Measurements from ENCODE around the gene ARL6IP5. TPM values are rescaled to one million over a fixed set of nuclear protein-coding genes. Genes with fewer than 3 reads are reported as not detected.

Gene ARL6IP5
- total and polyA plus RNA-seq, 4 donors: 25.1 to 46.0 (median 33.8) TPM

DNA sequence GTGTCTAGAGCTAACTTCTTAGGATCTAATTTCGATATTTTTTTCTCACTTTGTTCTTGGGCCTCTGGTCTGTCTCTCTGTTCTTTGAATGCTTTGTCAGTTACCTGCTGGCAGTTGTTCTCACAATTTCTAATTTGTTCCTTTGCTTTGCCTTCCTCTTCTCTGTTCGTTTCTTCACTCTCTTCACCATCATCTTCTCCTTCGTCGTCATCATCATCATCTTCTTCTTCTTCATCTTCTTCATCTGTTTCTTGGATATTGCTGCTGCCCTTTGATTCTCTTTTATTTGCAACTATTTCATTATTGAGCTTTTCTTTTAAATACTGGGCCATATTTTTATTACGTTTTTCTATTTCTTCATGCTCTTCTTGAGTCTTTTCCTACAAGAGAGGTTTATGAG, 34.9 kb downstream of the ARL6IP5 start:
- H3K9ac ChIP-seq (ENCODE audit: low read depth in 1 of 2, low read length in 2 of 2): no peak overlapping the region
- no peak overlapping the region for H3K27ac ChIP-seq (ENCODE audit: low read depth in 1 of 2, low read length in 2 of 2)
- no peaks in the 10 kb centered on the region for H3K4me1 ChIP-seq (ENCODE audit: control insufficient read depth in 4 of 4, insufficient read depth in 4 of 4, low read length in 3 of 4)
- WGBS: 89% methylated on average over 5 of the region's 5 CpGs
- no peaks in the 10 kb centered on the region for H3K27me3 ChIP-seq (ENCODE audit: control insufficient read depth in 4 of 4, insufficient read depth in 4 of 4, low read length in 3 of 4)
- no peak overlapping the region for H3K4me3 ChIP-seq (ENCODE audit: low read depth in 1 of 3, low read length in 3 of 3)
- H3K36me3 ChIP-seq (ENCODE audit: control insufficient read depth in 4 of 4, insufficient read depth in 3 of 4, low read depth in 1 of 4, low read length in 3 of 4): no peaks in the 10 kb centered on the region
- no peaks in the 10 kb centered on the region for H3K9me3 ChIP-seq (ENCODE audit: control insufficient read depth in 4 of 4, low read length in 3 of 4)
- TF ChIP-seq RAD21 (IDR thresholded peaks at IDR 0.05) (no peak), FOXA1 (IDR thresholded peaks at IDR 0.05) (no peak), NR2F2 (IDR thresholded peaks at IDR 0.05) (no peak), FOXA2 (IDR thresholded peaks at IDR 0.05) (no peak)
- TF ChIP-seq, protein P1, sequence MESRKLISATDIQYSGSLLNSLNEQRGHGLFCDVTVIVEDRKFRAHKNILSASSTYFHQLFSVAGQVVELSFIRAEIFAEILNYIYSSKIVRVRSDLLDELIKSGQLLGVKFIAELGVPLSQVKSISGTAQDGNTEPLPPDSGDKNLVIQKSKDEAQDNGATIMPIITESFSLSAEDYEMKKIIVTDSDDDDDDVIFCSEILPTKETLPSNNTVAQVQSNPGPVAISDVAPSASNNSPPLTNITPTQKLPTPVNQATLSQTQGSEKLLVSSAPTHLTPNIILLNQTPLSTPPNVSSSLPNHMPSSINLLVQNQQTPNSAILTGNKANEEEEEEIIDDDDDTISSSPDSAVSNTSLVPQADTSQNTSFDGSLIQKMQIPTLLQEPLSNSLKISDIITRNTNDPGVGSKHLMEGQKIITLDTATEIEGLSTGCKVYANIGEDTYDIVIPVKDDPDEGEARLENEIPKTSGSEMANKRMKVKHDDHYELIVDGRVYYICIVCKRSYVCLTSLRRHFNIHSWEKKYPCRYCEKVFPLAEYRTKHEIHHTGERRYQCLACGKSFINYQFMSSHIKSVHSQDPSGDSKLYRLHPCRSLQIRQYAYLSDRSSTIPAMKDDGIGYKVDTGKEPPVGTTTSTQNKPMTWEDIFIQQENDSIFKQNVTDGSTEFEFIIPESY (IDR thresholded peaks at IDR 0.05): no peak
- DNase-seq (ENCODE audit: low spot score): no peak

DNA sequence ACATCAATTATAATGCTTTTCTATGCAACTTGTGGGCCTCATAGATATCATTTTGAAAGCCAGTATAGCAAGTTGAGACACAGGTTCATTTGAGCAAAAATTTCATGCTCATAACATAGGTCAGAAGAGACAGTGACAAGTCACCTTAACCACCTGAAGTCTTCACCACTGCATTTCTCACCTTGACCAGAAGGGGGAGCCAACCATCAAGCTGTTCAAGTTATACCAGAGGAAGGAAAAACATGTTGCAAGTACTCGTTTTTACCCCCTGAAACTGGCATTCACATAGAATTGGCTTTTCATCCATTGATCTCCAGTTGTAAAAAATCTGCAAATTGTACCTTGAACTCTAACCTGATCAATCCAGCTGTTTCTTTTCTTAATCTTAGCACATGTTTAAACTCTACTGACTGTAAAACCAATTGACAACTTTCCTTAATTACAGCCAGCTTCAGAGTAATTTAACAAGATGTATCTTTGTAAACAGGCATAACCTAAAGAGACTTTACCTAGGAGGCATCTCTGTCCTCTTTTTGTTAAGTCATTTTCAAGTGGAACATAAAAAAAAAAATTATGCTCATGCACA, 36.2 kb downstream of the ARL6IP5 start:
- peak; percentile 77 for DNase-seq (ENCODE audit: low spot score)
- Histone ChIP-seq H3K9ac (ENCODE audit: low read depth in 1 of 2, low read length in 2 of 2) (no peak overlapping the region), H3K9me3 (ENCODE audit: control insufficient read depth in 4 of 4, low read length in 3 of 4) (no peaks in the 10 kb centered on the region), H3K4me3 (ENCODE audit: low read depth in 1 of 3, low read length in 3 of 3) (no peak overlapping the region), H3K4me1 (ENCODE audit: control insufficient read depth in 4 of 4, insufficient read depth in 4 of 4, low read length in 3 of 4) (no peaks in the 10 kb centered on the region), H3K27me3 (ENCODE audit: control insufficient read depth in 4 of 4, insufficient read depth in 4 of 4, low read length in 3 of 4) (no peaks in the 10 kb centered on the region), H3K27ac (ENCODE audit: low read depth in 1 of 2, low read length in 2 of 2) (no peak overlapping the region), H3K36me3 (ENCODE audit: control insufficient read depth in 4 of 4, insufficient read depth in 3 of 4, low read depth in 1 of 4, low read length in 3 of 4) (no peaks in the 10 kb centered on the region)
- TF ChIP-seq RAD21 (IDR thresholded peaks at IDR 0.05) (peak; percentile 88 to 93), FOXA1 (IDR thresholded peaks at IDR 0.05) (no peak)
- TF ChIP-seq, protein P2, sequence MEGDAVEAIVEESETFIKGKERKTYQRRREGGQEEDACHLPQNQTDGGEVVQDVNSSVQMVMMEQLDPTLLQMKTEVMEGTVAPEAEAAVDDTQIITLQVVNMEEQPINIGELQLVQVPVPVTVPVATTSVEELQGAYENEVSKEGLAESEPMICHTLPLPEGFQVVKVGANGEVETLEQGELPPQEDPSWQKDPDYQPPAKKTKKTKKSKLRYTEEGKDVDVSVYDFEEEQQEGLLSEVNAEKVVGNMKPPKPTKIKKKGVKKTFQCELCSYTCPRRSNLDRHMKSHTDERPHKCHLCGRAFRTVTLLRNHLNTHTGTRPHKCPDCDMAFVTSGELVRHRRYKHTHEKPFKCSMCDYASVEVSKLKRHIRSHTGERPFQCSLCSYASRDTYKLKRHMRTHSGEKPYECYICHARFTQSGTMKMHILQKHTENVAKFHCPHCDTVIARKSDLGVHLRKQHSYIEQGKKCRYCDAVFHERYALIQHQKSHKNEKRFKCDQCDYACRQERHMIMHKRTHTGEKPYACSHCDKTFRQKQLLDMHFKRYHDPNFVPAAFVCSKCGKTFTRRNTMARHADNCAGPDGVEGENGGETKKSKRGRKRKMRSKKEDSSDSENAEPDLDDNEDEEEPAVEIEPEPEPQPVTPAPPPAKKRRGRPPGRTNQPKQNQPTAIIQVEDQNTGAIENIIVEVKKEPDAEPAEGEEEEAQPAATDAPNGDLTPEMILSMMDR (IDR thresholded peaks at IDR 0.05; ENCODE audit: low read depth, low read length, missing input control): peak; percentile 91
- 1% methylated on average over 1 of the region's 1 CpG for WGBS

DNA sequence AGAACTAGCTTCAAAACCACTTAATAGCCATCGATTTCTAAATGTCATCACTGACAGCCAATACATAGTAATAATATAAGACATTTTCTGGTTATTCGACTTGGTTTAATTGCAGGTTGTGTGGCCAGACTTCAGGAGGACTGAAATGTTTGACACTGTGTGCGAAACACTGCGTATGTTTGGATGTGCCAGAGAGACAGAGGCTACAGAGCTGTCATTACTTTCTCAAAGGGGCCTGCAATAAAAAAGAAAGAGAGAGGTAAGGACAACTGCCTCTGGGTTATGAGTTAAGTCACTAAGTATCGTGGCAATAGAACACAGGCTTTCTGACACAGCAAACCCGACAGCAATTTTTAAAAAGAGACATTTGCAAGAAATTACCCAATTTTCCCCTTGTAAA, 36.8 kb downstream of the ARL6IP5 start:
- H3K27ac ChIP-seq (ENCODE audit: low read depth in 1 of 2, low read length in 2 of 2): no peak overlapping the region
- no peaks in the 10 kb centered on the region for H3K27me3 ChIP-seq (ENCODE audit: control insufficient read depth in 4 of 4, insufficient read depth in 4 of 4, low read length in 3 of 4)
- H3K36me3 ChIP-seq (ENCODE audit: control insufficient read depth in 4 of 4, insufficient read depth in 3 of 4, low read depth in 1 of 4, low read length in 3 of 4): no peaks in the 10 kb centered on the region
- no peak overlapping the region for H3K4me3 ChIP-seq (ENCODE audit: low read depth in 1 of 3, low read length in 3 of 3)
- no peak overlapping the region for H3K9ac ChIP-seq (ENCODE audit: low read depth in 1 of 2, low read length in 2 of 2)
- no peaks in the 10 kb centered on the region for H3K4me1 ChIP-seq (ENCODE audit: control insufficient read depth in 4 of 4, insufficient read depth in 4 of 4, low read length in 3 of 4)
- TF ChIP-seq, protein P2 (IDR thresholded peaks at IDR 0.05; ENCODE audit: low read depth, low read length, missing input control): no peak
- TF ChIP-seq FOXA2 (IDR thresholded peaks at IDR 0.05): no peak
- TF ChIP-seq HNF4A (conservative IDR thresholded peaks at IDR 0.05): no peak
- TF ChIP-seq, protein P3, sequence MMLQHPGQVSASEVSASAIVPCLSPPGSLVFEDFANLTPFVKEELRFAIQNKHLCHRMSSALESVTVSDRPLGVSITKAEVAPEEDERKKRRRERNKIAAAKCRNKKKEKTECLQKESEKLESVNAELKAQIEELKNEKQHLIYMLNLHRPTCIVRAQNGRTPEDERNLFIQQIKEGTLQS (IDR thresholded peaks at IDR 0.05): no peak
- TF ChIP-seq NR2F2 (IDR thresholded peaks at IDR 0.05): no peak
- TF ChIP-seq HNF4G (IDR thresholded peaks at IDR 0.05): no peak
- TF ChIP-seq, protein P4, sequence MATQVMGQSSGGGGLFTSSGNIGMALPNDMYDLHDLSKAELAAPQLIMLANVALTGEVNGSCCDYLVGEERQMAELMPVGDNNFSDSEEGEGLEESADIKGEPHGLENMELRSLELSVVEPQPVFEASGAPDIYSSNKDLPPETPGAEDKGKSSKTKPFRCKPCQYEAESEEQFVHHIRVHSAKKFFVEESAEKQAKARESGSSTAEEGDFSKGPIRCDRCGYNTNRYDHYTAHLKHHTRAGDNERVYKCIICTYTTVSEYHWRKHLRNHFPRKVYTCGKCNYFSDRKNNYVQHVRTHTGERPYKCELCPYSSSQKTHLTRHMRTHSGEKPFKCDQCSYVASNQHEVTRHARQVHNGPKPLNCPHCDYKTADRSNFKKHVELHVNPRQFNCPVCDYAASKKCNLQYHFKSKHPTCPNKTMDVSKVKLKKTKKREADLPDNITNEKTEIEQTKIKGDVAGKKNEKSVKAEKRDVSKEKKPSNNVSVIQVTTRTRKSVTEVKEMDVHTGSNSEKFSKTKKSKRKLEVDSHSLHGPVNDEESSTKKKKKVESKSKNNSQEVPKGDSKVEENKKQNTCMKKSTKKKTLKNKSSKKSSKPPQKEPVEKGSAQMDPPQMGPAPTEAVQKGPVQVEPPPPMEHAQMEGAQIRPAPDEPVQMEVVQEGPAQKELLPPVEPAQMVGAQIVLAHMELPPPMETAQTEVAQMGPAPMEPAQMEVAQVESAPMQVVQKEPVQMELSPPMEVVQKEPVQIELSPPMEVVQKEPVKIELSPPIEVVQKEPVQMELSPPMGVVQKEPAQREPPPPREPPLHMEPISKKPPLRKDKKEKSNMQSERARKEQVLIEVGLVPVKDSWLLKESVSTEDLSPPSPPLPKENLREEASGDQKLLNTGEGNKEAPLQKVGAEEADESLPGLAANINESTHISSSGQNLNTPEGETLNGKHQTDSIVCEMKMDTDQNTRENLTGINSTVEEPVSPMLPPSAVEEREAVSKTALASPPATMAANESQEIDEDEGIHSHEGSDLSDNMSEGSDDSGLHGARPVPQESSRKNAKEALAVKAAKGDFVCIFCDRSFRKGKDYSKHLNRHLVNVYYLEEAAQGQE (IDR thresholded peaks at IDR 0.05): no peak
- 84% methylated on average over 6 of the region's 6 CpGs for WGBS
- H3K9me3 ChIP-seq (ENCODE audit: control insufficient read depth in 4 of 4, low read length in 3 of 4): no peaks in the 10 kb centered on the region
- no peak for DNase-seq (ENCODE audit: low spot score)
